ELR (cell line): ENCODE measurements around the gene OPCML.

Experiments used
- DNase-seq: peaks from one replicate; pipeline ENCODE4 v3.0.0-alpha.2; 2015; ENCODE audit warnings: low read depth

Gene OPCML

GRCh38 chr11:133408936-133409335 is 123.4 kb downstream of the OPCML start:
- DNase-seq, result no peak

GRCh38 chr11:133408402-133408801 is 123.9 kb downstream of the OPCML start:
- DNase-seq, result no peak

GRCh38 chr11:133406489-133406888 is 125.8 kb downstream of the OPCML start:
- no peak for DNase-seq

- no peak for DNase-seq
These were observed 128.4 kb downstream of the OPCML start for GRCh38 chr11:133403900-133404299.

- no peak for DNase-seq
These were observed 129.8 kb downstream of the OPCML start for GRCh38 chr11:133402551-133402950.

GRCh38 chr11:133399855-133400625 is 132.3 kb downstream of the OPCML start:
- DNase-seq, result no peak

- no peak for DNase-seq
These were observed 133.0 kb downstream of the OPCML start for GRCh38 chr11:133399294-133399693.

- DNase-seq, result no peak
These were observed 141.5 kb downstream of the OPCML start for GRCh38 chr11:133390803-133391202.

GRCh38 chr11:133388975-133389568 is 143.2 kb downstream of the OPCML start:
- no peak for DNase-seq

- DNase-seq, result no peak
These were observed 144.0 kb downstream of the OPCML start for GRCh38 chr11:133388260-133388659.

GRCh38 chr11:133386852-133387251 is 145.4 kb downstream of the OPCML start:
- no peak for DNase-seq

- DNase-seq, result no peak
These were observed 146.0 kb downstream of the OPCML start for GRCh38 chr11:133386262-133386661.

- DNase-seq, result no peak
These were observed 146.5 kb downstream of the OPCML start for GRCh38 chr11:133385781-133386180.

GRCh38 chr11:133384731-133385130 is 147.6 kb downstream of the OPCML start:
- no peak for DNase-seq

- no peak for DNase-seq
These were observed 148.6 kb downstream of the OPCML start for GRCh38 chr11:133383689-133384088.

- DNase-seq, result no peak
These were observed 149.1 kb downstream of the OPCML start for GRCh38 chr11:133383201-133383600.

GRCh38 chr11:133382131-133382812 is 150.0 kb downstream of the OPCML start:
- no peak for DNase-seq

- no peak for DNase-seq
These were observed 150.6 kb downstream of the OPCML start for GRCh38 chr11:133381761-133382130.

GRCh38 chr11:133366147-133366546 is 166.2 kb downstream of the OPCML start:
- no peak for DNase-seq

GRCh38 chr11:133362916-133363315 is 169.4 kb downstream of the OPCML start:
- no peak for DNase-seq

- DNase-seq, result no peak
These were observed 170.1 kb downstream of the OPCML start for GRCh38 chr11:133362156-133362555.

GRCh38 chr11:133361689-133361994 is 170.7 kb downstream of the OPCML start:
- DNase-seq, result no peak

GRCh38 chr11:133360860-133361688 is 171.2 kb downstream of the OPCML start:
- no peak for DNase-seq
